ENCODE data around the gene KCND3.

The KCND3 gene

DNA sequence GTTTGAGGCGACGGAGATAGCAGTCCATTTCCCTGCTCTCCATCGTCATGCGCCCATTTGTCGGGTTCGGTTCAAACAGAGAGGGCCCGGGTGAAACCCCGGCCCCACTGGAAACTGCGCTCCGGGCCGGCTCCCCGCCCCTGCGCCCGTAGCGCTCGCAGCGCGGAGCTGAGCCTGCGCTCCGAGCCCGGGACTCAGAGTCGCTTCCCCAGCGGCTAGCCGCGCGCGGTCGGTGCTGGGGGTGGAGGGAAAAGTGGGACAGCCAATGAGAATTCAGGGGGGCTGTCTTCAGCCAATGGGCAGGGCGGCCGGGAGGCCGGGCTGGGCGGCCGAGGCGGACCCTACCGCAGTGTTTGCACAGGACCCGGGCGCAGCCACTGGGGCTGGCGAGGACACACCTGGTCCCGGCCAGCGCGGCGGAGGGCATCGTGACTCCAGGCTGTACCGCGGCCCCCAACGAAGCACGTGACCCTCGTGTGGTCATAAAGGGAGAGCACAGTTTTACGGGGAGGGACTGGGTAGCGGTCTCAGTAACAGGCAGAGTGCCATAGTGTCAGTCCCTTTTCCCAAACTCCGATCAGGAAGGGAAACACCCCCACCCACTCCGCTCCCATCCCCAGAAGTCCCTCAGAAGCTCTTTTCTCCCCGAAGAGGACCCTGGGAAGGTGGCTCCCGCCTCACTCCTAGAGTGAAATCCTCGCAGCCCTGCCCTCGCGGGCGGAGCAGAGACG, 250.1 kb downstream of the KCND3 start, which contains the start of gene INKA2:
TSS of gene INKA2 (minus strand) at position 202 of the 731 bp plus-strand sequence. CDS start at position 49, 153 bp downstream.
- Histone ChIP-seq H3K9me3 (replicated peaks in 1 of 2; ENCODE audit: control insufficient read depth in 2 of 2, insufficient read depth in 1 of 2, low read depth in 1 of 2, low read length in 2 of 2) (no peaks in the 10 kb centered on the region), H2BK15ac (ENCODE audit: low read length) (no peak within 1 kb of the TSS), H2AFZ (ENCODE audit: low read length) (peak within 1 kb of the TSS; percentile 94), H3K27ac (replicated peaks; ENCODE audit: low read length) (peak within 1 kb of the TSS; percentile 90), H3K4me3 (ENCODE audit: low read length in 2 of 2) (peak within 1 kb of the TSS; percentile 55 to 78), H2BK120ac (ENCODE audit: low read depth, low read length) (peak within 1 kb of the TSS; percentile 70), H3K23ac (ENCODE audit: low read depth, low read length, poor library complexity) (peak within 1 kb of the TSS; percentile 46), H3K9ac (ENCODE audit: low read depth, low read length, poor library complexity) (peak within 1 kb of the TSS; percentile 78), H3K14ac (ENCODE audit: low read length) (peak within 1 kb of the TSS; percentile 42), H3K18ac (ENCODE audit: low read length) (peak within 1 kb of the TSS; percentile 96), H3K4me1 (ENCODE audit: control insufficient read depth in 2 of 2, insufficient read depth in 1 of 2, low read depth in 1 of 2, low read length in 2 of 2) (peaks cover 27 to 36% of the 10 kb centered on the region in 2 donors), H3K27me3 (ENCODE audit: control insufficient read depth in 3 of 3, insufficient read depth in 3 of 3, low read depth in 1 of 3, low read length in 3 of 3) (peaks cover 0 to 2% (median 0%) of the 10 kb centered on the region in 3 experiments), H2BK5ac (ENCODE audit: low read length) (peak within 1 kb of the TSS; percentile 84), H3K4ac (ENCODE audit: low read length) (no peak within 1 kb of the TSS), H3K79me1 (ENCODE audit: low read depth, low read length) (peaks cover 4% of the 10 kb centered on the region), H3K4me2 (ENCODE audit: insufficient read depth, low read length, poor library complexity, severe bottlenecking) (peak within 1 kb of the TSS; percentile 98), H2AK5ac (ENCODE audit: low read depth, low read length) (peak within 1 kb of the TSS; percentile 57), H2BK12ac (ENCODE audit: low read length) (no peak within 1 kb of the TSS), H4K91ac (ENCODE audit: low read depth, low read length, poor library complexity) (peak within 1 kb of the TSS; percentile 80), H3K36me3 (replicated peaks in 1 of 2; ENCODE audit: control insufficient read depth in 2 of 2, insufficient read depth in 2 of 2, low read length in 2 of 2) (no peaks in the 10 kb centered on the region), H4K8ac (ENCODE audit: low read depth, low read length) (no peak within 1 kb of the TSS)
- DNase-seq (ENCODE audit: low spot score) = peak; percentile 88
- WGBS, 2 donors (ENCODE audit: extremely low coverage in 2 of 2, insufficient read length in 2 of 2, insufficient replicate concordance in 1 of 2) = no CpG with 5 or more reads among the region's 59 CpGs

DNA sequence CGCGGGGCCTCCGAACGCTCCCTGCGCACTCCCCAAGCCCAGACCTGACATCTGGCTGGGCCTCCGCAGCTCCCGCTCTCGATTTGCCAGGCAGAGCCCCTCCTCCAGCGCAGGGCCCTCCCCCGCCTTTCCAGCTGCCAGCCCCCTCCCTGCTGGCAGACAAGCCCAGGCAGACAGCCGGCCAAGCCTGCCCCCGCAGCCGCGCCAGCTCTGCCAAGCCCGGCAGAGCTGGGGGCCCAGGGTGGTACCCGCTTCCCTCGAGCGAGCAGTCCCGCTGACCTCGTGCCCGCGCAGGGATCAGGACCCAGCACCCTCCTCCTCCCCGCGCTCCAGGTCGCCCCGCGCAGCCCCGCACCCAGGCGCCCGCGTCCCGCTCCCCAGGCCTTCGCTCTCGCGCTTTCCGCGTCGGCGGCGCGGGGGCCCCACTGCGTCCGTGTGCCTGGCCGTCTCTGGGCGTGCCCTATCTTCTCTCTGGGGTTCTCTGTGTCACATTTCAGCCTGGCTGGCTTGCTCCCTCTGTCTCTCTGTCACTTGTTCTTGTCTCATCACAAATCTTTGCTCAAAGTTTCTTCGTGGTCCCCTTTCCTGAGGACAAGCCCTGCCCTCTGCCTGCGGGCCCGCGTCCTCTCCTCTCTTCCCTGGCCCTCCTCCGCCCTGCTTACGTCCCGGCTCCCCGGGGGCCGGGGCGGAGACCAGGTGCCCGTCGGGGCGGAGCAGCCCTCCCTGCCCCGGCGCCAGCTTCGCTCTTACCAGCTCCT, 250.9 kb downstream of the KCND3 start:
- Histone ChIP-seq H2AK5ac (ENCODE audit: low read depth, low read length) (peak overlapping the region; percentile 57), H3K14ac (ENCODE audit: low read length) (peak overlapping the region; percentile 42), H3K23ac (ENCODE audit: low read depth, low read length, poor library complexity) (peak overlapping the region; percentile 46), H2BK15ac (ENCODE audit: low read length) (no peak overlapping the region), H3K9me3 (replicated peaks in 1 of 2; ENCODE audit: control insufficient read depth in 2 of 2, insufficient read depth in 1 of 2, low read depth in 1 of 2, low read length in 2 of 2) (no peaks in the 10 kb centered on the region), H2AFZ (ENCODE audit: low read length) (peak overlapping the region; percentile 94), H4K8ac (ENCODE audit: low read depth, low read length) (no peak overlapping the region), H3K79me1 (ENCODE audit: low read depth, low read length) (peaks cover 4% of the 10 kb centered on the region), H3K36me3 (replicated peaks in 1 of 2; ENCODE audit: control insufficient read depth in 2 of 2, insufficient read depth in 2 of 2, low read length in 2 of 2) (no peaks in the 10 kb centered on the region), H2BK12ac (ENCODE audit: low read length) (no peak overlapping the region), H3K4ac (ENCODE audit: low read length) (no peak overlapping the region), H4K91ac (ENCODE audit: low read depth, low read length, poor library complexity) (peak overlapping the region; percentile 80), H3K27ac (replicated peaks; ENCODE audit: low read length) (peak overlapping the region; percentile 64), H3K4me2 (ENCODE audit: insufficient read depth, low read length, poor library complexity, severe bottlenecking) (peak overlapping the region; percentile 98), H3K18ac (ENCODE audit: low read length) (peak overlapping the region; percentile 96), H3K4me3 (ENCODE audit: low read length in 2 of 2) (peak overlapping the region; percentile 55 to 78), H3K27me3 (ENCODE audit: control insufficient read depth in 3 of 3, insufficient read depth in 3 of 3, low read depth in 1 of 3, low read length in 3 of 3) (peaks cover 0 to 2% (median 0%) of the 10 kb centered on the region in 3 experiments), H3K9ac (ENCODE audit: low read depth, low read length, poor library complexity) (peak overlapping the region; percentile 78), H2BK5ac (ENCODE audit: low read length) (peak overlapping the region; percentile 84), H3K4me1 (ENCODE audit: control insufficient read depth in 2 of 2, insufficient read depth in 1 of 2, low read depth in 1 of 2, low read length in 2 of 2) (peaks cover 30 to 43% of the 10 kb centered on the region in 2 donors), H2BK120ac (ENCODE audit: low read depth, low read length) (peak overlapping the region; percentile 70)
- no peak for DNase-seq (ENCODE audit: low spot score)
- WGBS, 2 donors (ENCODE audit: extremely low coverage in 2 of 2, insufficient read length in 2 of 2, insufficient replicate concordance in 1 of 2) = no CpG with 5 or more reads among the region's 61 CpGs

DNA sequence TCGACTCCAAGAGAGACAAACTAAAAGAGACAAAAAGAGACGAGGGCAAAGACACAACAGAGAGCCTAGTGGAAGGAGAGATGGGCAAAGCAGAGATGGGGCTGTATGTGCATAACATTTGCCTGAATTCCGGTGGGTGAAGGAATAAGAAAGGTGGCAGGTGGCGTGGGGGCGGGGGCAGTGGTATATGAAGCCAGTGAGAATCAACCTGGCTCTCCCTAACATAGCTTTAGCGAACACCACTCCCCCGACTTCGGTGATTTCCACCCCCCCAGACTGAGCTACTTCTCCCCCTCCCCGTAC, 251.4 kb downstream of the KCND3 start:
- Histone ChIP-seq H3K4me1 (ENCODE audit: control insufficient read depth in 2 of 2, insufficient read depth in 1 of 2, low read depth in 1 of 2, low read length in 2 of 2) (peaks cover 32 to 48% of the 10 kb centered on the region in 2 donors), H2BK120ac (ENCODE audit: low read depth, low read length) (no peak overlapping the region), H3K4me3 (ENCODE audit: low read length in 2 of 2) (peak overlapping the region; percentile 55 to 78), H2BK15ac (ENCODE audit: low read length) (no peak overlapping the region), H3K79me1 (ENCODE audit: low read depth, low read length) (peaks cover 4% of the 10 kb centered on the region), H2BK12ac (ENCODE audit: low read length) (no peak overlapping the region), H4K8ac (ENCODE audit: low read depth, low read length) (no peak overlapping the region), H3K18ac (ENCODE audit: low read length) (peak overlapping the region; percentile 96), H2BK5ac (ENCODE audit: low read length) (no peak overlapping the region), H3K4ac (ENCODE audit: low read length) (no peak overlapping the region), H3K23ac (ENCODE audit: low read depth, low read length, poor library complexity) (no peak overlapping the region), H3K27ac (replicated peaks; ENCODE audit: low read length) (no peak overlapping the region), H4K91ac (ENCODE audit: low read depth, low read length, poor library complexity) (no peak overlapping the region), H3K27me3 (ENCODE audit: control insufficient read depth in 3 of 3, insufficient read depth in 3 of 3, low read depth in 1 of 3, low read length in 3 of 3) (no peaks in the 10 kb centered on the region), H3K14ac (ENCODE audit: low read length) (no peak overlapping the region), H3K4me2 (ENCODE audit: insufficient read depth, low read length, poor library complexity, severe bottlenecking) (peak overlapping the region; percentile 98), H2AK5ac (ENCODE audit: low read depth, low read length) (peak overlapping the region; percentile 8), H2AFZ (ENCODE audit: low read length) (peak overlapping the region; percentile 94), H3K36me3 (replicated peaks in 1 of 2; ENCODE audit: control insufficient read depth in 2 of 2, insufficient read depth in 2 of 2, low read length in 2 of 2) (no peaks in the 10 kb centered on the region), H3K9ac (ENCODE audit: low read depth, low read length, poor library complexity) (no peak overlapping the region), H3K9me3 (replicated peaks in 1 of 2; ENCODE audit: control insufficient read depth in 2 of 2, insufficient read depth in 1 of 2, low read depth in 1 of 2, low read length in 2 of 2) (no peaks in the 10 kb centered on the region)
- WGBS, 2 donors (ENCODE audit: extremely low coverage in 2 of 2, insufficient read length in 2 of 2, insufficient replicate concordance in 1 of 2) = no CpG with 5 or more reads among the region's 9 CpGs
- DNase-seq (ENCODE audit: low spot score) = no peak

Data from neuronal stem cell (in vitro differentiated cells).